K562 (cell line): ENCODE results near the gene CLEC17A. TPM values are rescaled to one million over a fixed set of nuclear protein-coding genes. Genes with fewer than 3 reads are reported as not detected.

Experiments used
- BACH1 ChIP-seq: fragments of 200-800 bp; sonication (Bioruptor generic); IDR thresholded peaks from 2 replicates; pipeline ENCODE4 v1.6.1; 2016; ENCODE audit warnings: missing genetic modification characterization, missing compliant biosample characterization
- CCAR2 ChIP-seq: fragments of 200-400 bp; formaldehyde crosslinking; IDR thresholded peaks from 2 replicates; pipeline ENCODE4 v1.6.1; 2017; ENCODE audit warnings: mild to moderate bottlenecking, low read depth, low read length
- CREB5 ChIP-seq: fragments of 250-450 bp; sonication (Bioruptor Pico); IDR thresholded peaks from 2 replicates; pipeline ENCODE4 v1.5.0; 2020; ENCODE audit warnings: mild to moderate bottlenecking
- EGR1 ChIP-seq: fragments of 450-650 bp; conservative IDR thresholded peaks from 2 replicates; pipeline ENCODE4 v1.6.1; 2017; ENCODE audit warnings: mild to moderate bottlenecking
- ESRRA ChIP-seq: fragments of 450-650 bp; IDR thresholded peaks from 2 replicates; pipeline ENCODE4 v1.6.1; 2014; ENCODE audit warnings: low read depth, mild to moderate bottlenecking, moderate library complexity, borderline replicate concordance
- IRF1 ChIP-seq: sonication (generic); formaldehyde crosslinking; IDR thresholded peaks from 2 replicates; pipeline ENCODE4 v1.8.0; 2022; ENCODE audit warnings: missing genetic modification reagents, mild to moderate bottlenecking, borderline replicate concordance
- MNT ChIP-seq, 2 experiments: fragments of 450-650 bp; conservative IDR thresholded peaks; 2 replicates each; pipeline ENCODE4 v1.6.1; 2017; ENCODE audit warnings: mild to moderate bottlenecking in 2 of 2, moderate library complexity in 2 of 2
- NBN ChIP-seq: fragments of 450-650 bp; IDR thresholded peaks from 2 replicates; pipeline ENCODE4 v1.6.1; 2016; ENCODE audit warnings: low read depth, mild to moderate bottlenecking
- NR1H2 ChIP-seq: sonication (generic); formaldehyde crosslinking; IDR thresholded peaks from 2 replicates; pipeline ENCODE4 v1.4.0; 2020; ENCODE audit warnings: mild to moderate bottlenecking, missing genetic modification reagents
- RBM22 ChIP-seq: fragments of 200-400 bp; formaldehyde crosslinking; IDR thresholded peaks from 2 replicates; pipeline ENCODE4 v1.6.1; 2018; ENCODE audit warnings: low read length, low read depth; ENCODE audit not compliant: poor library complexity, severe bottlenecking
- RCOR1 ChIP-seq, 2 experiments: IDR thresholded peaks; 2 replicates each; pipeline ENCODE4 v1.6.1; 2012; ENCODE audit warnings: low read depth in 2 of 2, low read length in 2 of 2, borderline replicate concordance in 1 of 2, improper control_type of control experiment in 1 of 2
- SIN3A ChIP-seq, 2 experiments: fragments of 150-350 bp in 1 of 2; IDR thresholded peaks; 2 replicates each; pipeline ENCODE4 v1.6.1; 2011 to 2016; ENCODE audit warnings: borderline replicate concordance in 2 of 2, low read depth in 2 of 2, low read length in 2 of 2, mild to moderate bottlenecking in 2 of 2, moderate library complexity in 2 of 2; ENCODE audit not compliant: control insufficient read depth in 1 of 2
- SMARCE1 ChIP-seq: fragments of 450-650 bp; IDR thresholded peaks from 2 replicates; pipeline ENCODE4 v1.7.1; 2016; ENCODE audit warnings: mild to moderate bottlenecking
- SOX6 ChIP-seq: fragments of 450-650 bp; IDR thresholded peaks from 2 replicates; pipeline ENCODE4 v1.6.1; 2014; ENCODE audit warnings: mild to moderate bottlenecking
- UBTF ChIP-seq, 2 experiments: IDR thresholded peaks; 2 replicates each; pipeline ENCODE4 v1.6.1; 2012; ENCODE audit warnings: improper control_type of control experiment in 2 of 2, low read depth in 2 of 2, low read length in 2 of 2, borderline replicate concordance in 1 of 2
- WHSC1 ChIP-seq: IDR thresholded peaks from one replicate; pipeline ENCODE4 v1.6.1; 2012; ENCODE audit warnings: low read length, control low read depth, inconsistent platforms
- ZEB2 ChIP-seq: fragments of 450-650 bp; IDR thresholded peaks from 2 replicates; pipeline ENCODE4 v1.6.1; 2016
- ZNF140 ChIP-seq: fragments of 250-450 bp; sonication (Bioruptor Pico); IDR thresholded peaks from 2 replicates; pipeline ENCODE4 v1.8.0; 2021; ENCODE audit warnings: moderate library complexity, mild to moderate bottlenecking, inconsistent platforms
- ZNF395 ChIP-seq: fragments of 200-800 bp; sonication (Bioruptor generic); IDR thresholded peaks from 2 replicates; pipeline ENCODE4 v1.6.1; 2017; ENCODE audit warnings: missing genetic modification characterization, missing compliant biosample characterization
- polyA plus RNA-seq, 8 experiments: library from polyadenylated mRNA; depleted of rRNA in 4 of 8; stranded (reverse) in 5 of 8; unstranded in 3 of 8; fragments of >200 nt; fragmentation: Nextera tagmentation in 2 of 8; fragmentation: Illumina TruSeq in 1 of 8; extraction: Ambion mirVana in 2 of 8; extraction: Trizol in 1 of 8; gene quantifications; 2 replicates each; pipeline versions ENCODE4 v1.2.1 to v1.2.3, GENCODE V29; 2011 to 2014; ENCODE audit warnings: inconsistent platforms in 1 of 8, missing spikeins in 1 of 8
- total RNA-seq, 7 experiments: library from RNA; depleted of rRNA in 6 of 7; stranded (reverse); fragments of >200 nt in 6 of 7; fragmentation: Illumina TruSeq in 2 of 7; extraction: Trizol in 2 of 7; gene quantifications; 2 replicates each; pipeline versions ENCODE4 v1.2.1 to v1.2.3, GENCODE V29; 2011 to 2021; ENCODE audit warnings: low replicate concordance in 1 of 7

Gene CLEC17A
- total and polyA plus RNA-seq, 9 of the 15 experiments (the other 6 are each of a cell fraction or from before 2014, with no cell fraction given): 0.03 TPM; not detected in 8

GRCh38 chr19:14536926-14537692 is 45.8 kb upstream of the CLEC17A start (continued):
- no peak for TF ChIP-seq IRF1 (CRISPR knock-in tag)
- TF ChIP-seq CREB5 (CRISPR knock-in tag): no peak
- TF ChIP-seq EGR1: peak; percentile 72
- no peak for TF ChIP-seq BACH1
- peak in 1 of 2 experiments; percentile 60; a peak in 2 of 4 replicates for TF ChIP-seq MNT (conservative IDR thresholded peaks at IDR 0.05)
- TF ChIP-seq SIN3A (IDR thresholded peaks at IDR 0.05; ENCODE audit: borderline replicate concordance in 2 of 2, control insufficient read depth in 1 of 2, low read depth in 2 of 2, low read length in 2 of 2): peak in 1 of 2 experiments; percentile 5; a peak in 1 of 4 replicates
- TF ChIP-seq SMARCE1: peak; percentile 29; the same call in 1 of the 2 replicates
- peak; percentile 54; the same call in 1 of the 2 replicates for TF ChIP-seq SOX6
- peak; percentile 65; the same call in 1 of the 2 replicates for TF ChIP-seq ZEB2
- TF ChIP-seq ESRRA: peak; percentile 34; the same call in 1 of the 2 replicates
- no peak for TF ChIP-seq NR1H2 (CRISPR knock-in tag)
- peak in 1 of 2 experiments; percentile 45; a peak in 1 of 4 replicates for TF ChIP-seq RCOR1 (IDR thresholded peaks at IDR 0.05; ENCODE audit: borderline replicate concordance in 1 of 2, low read depth in 2 of 2, low read length in 2 of 2)
- no peak for TF ChIP-seq RBM22
- peak; percentile 39; the same call in 1 of the 2 replicates for TF ChIP-seq NBN
- TF ChIP-seq WHSC1: no peak
- TF ChIP-seq CCAR2: no peak
- TF ChIP-seq ZNF395 (CRISPR knock-in tag): 0 out of 2 replicates have a peak, but pooled peaks have one; percentile 43
- no peak for TF ChIP-seq ZNF140
- no peak for TF ChIP-seq UBTF (IDR thresholded peaks at IDR 0.05; ENCODE audit: borderline replicate concordance in 1 of 2, low read depth in 2 of 2, low read length in 2 of 2)
